Measurements from ENCODE around the gene LIMCH1.

GRCh38 chr4:41660352-41660751 lies 122.4 kb downstream of the LIMCH1 start:
- TF ChIP-seq CTCF (IDR thresholded peaks at IDR 0.05; ENCODE audit: insufficient read depth, low read depth, low read length) (no peak), EZH2 (IDR thresholded peaks at IDR 0.05; ENCODE audit: insufficient read depth, low read length) (no peak)
